ENCODE data around the gene CFAP20DC.
"Not testable (repeated sequence)": the region's sequence is repeated elsewhere in the genome, so short reads cannot be mapped to it uniquely, and the experiment has no call there.

DNA sequence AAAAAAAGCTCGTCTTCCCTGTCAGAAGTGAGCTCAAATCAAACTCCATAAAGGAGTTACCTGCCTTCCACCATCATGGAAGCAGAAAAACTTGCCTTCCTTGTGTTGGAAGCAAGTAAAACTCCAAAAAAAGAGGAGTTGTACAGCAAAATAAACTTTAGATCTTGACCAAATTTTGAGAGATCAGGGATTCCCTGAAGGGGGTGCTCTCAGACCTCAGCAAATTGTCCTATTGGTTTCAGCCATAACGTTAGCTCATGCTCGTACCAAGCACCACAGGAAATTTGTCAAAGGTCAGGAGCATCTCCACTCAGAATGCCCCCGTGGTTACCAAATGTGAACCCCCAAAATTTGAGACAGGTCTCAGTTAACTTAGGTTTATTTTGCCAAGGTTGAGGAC lies 354.5 kb downstream of the CFAP20DC start:
- TF ChIP-seq POLR2A (IDR thresholded peaks at IDR 0.05), result not testable (repeated sequence)
- TF ChIP-seq, protein P1, sequence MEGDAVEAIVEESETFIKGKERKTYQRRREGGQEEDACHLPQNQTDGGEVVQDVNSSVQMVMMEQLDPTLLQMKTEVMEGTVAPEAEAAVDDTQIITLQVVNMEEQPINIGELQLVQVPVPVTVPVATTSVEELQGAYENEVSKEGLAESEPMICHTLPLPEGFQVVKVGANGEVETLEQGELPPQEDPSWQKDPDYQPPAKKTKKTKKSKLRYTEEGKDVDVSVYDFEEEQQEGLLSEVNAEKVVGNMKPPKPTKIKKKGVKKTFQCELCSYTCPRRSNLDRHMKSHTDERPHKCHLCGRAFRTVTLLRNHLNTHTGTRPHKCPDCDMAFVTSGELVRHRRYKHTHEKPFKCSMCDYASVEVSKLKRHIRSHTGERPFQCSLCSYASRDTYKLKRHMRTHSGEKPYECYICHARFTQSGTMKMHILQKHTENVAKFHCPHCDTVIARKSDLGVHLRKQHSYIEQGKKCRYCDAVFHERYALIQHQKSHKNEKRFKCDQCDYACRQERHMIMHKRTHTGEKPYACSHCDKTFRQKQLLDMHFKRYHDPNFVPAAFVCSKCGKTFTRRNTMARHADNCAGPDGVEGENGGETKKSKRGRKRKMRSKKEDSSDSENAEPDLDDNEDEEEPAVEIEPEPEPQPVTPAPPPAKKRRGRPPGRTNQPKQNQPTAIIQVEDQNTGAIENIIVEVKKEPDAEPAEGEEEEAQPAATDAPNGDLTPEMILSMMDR (IDR thresholded peaks at IDR 0.05), result not testable (repeated sequence)
